ENCODE results near the gene CFAP58.
"Not testable (repeated sequence)": the region's sequence is repeated elsewhere in the genome, so short reads cannot be mapped to it uniquely, and the experiment has no call there.

Gene CFAP58

GRCh38 chr10:104441329-104442000 is 87.8 kb downstream of the CFAP58 start:
- no peak for DNase-seq

GRCh38 chr10:104445359-104445758 is 91.7 kb downstream of the CFAP58 start:
- no peak for DNase-seq

- no peak for DNase-seq
Observed at GRCh38 chr10:104446151-104446550, 92.5 kb downstream of the CFAP58 start.

- no peak for DNase-seq
Observed at GRCh38 chr10:104447331-104447730, 93.7 kb downstream of the CFAP58 start.

- no peak for DNase-seq
Observed at GRCh38 chr10:104447906-104448305, 94.3 kb downstream of the CFAP58 start.

- DNase-seq = no peak
Observed at GRCh38 chr10:104449391-104449790, 95.8 kb downstream of the CFAP58 start.

- DNase-seq = no peak
Observed at GRCh38 chr10:104450490-104450889, 96.9 kb downstream of the CFAP58 start.

- no peak for DNase-seq
Observed at GRCh38 chr10:104450954-104451353, 97.3 kb downstream of the CFAP58 start.

- no peak for DNase-seq
Observed at GRCh38 chr10:104452977-104453376, 99.3 kb downstream of the CFAP58 start.

GRCh38 chr10:104456802-104457542 is 103.3 kb downstream of the CFAP58 start:
- no peak for DNase-seq

- no peak for DNase-seq
Observed at GRCh38 chr10:104457543-104457828, 103.9 kb downstream of the CFAP58 start.

GRCh38 chr10:104465575-104465974 is 111.9 kb downstream of the CFAP58 start:
- DNase-seq = not testable (repeated sequence)

GRCh38 chr10:104468818-104469217 is 115.2 kb downstream of the CFAP58 start:
- not testable (repeated sequence) for DNase-seq

- no peak for DNase-seq
Observed at GRCh38 chr10:104472505-104472904, 118.9 kb downstream of the CFAP58 start.

GRCh38 chr10:104472957-104473745 is 119.5 kb downstream of the CFAP58 start:
- no peak for DNase-seq

GRCh38 chr10:104478380-104478779 is 124.7 kb downstream of the CFAP58 start:
- DNase-seq = no peak

GRCh38 chr10:104479906-104480593 is 126.4 kb downstream of the CFAP58 start:
- no peak for DNase-seq

GRCh38 chr10:104480797-104481196 is 127.2 kb downstream of the CFAP58 start:
- DNase-seq = no peak

GRCh38 chr10:104483582-104483981 is 129.9 kb downstream of the CFAP58 start:
- no peak for DNase-seq

- DNase-seq = no peak
Observed at GRCh38 chr10:104485632-104486031, 132.0 kb downstream of the CFAP58 start.

GRCh38 chr10:104486803-104487202 is 133.2 kb downstream of the CFAP58 start:
- no peak for DNase-seq

GRCh38 chr10:104487794-104488438 is 134.3 kb downstream of the CFAP58 start:
- no peak for DNase-seq

- no peak for DNase-seq
Observed at GRCh38 chr10:104488439-104488832, 134.8 kb downstream of the CFAP58 start.

Data from NCI-H2029 treated with DMSO at 0.1 percent for 48 hours (cell line).